ENCODE measurements around the gene SPPL2C.

SPPL2C gene

DNA sequence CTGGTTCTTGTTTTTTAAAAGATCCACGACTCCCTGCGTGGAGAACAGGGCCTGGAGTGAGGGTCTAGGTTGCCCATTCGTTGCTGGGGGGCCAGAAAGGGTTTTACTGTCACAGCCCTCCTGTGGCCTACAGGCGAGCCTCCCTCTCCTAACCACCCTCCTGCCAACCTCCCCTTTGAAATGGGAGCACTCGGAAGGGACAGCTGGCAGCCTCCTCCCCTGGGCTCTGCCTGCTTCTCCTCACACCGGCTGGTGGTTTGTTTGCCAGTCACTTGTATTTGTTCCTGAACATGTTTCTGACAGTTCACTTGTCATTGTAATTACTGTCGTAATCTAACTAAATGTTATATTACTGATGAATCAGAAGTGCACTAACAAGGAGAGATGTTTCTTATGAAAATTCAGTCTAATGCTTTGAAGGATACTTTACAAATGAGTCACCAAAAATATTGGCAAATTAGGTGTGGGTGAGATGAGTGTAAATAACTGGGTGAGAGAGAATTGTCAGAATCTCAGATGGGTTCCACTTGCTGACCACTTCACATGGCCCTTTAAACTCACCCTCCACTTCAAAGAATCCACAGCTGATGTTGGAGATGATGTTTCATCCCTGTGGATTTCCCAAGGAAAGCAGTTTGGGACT, 2.7 kb upstream of the SPPL2C start:
- no peaks in the 10 kb centered on the region for H3K36me3 ChIP-seq (ENCODE audit: low read length)
- TF ChIP-seq, protein P1, sequence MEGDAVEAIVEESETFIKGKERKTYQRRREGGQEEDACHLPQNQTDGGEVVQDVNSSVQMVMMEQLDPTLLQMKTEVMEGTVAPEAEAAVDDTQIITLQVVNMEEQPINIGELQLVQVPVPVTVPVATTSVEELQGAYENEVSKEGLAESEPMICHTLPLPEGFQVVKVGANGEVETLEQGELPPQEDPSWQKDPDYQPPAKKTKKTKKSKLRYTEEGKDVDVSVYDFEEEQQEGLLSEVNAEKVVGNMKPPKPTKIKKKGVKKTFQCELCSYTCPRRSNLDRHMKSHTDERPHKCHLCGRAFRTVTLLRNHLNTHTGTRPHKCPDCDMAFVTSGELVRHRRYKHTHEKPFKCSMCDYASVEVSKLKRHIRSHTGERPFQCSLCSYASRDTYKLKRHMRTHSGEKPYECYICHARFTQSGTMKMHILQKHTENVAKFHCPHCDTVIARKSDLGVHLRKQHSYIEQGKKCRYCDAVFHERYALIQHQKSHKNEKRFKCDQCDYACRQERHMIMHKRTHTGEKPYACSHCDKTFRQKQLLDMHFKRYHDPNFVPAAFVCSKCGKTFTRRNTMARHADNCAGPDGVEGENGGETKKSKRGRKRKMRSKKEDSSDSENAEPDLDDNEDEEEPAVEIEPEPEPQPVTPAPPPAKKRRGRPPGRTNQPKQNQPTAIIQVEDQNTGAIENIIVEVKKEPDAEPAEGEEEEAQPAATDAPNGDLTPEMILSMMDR (IDR thresholded peaks at IDR 0.05; ENCODE audit: insufficient read depth, low read length, poor library complexity, severe bottlenecking): no peak
- TF ChIP-seq EZH2phosphoT487 (conservative IDR thresholded peaks at IDR 0.05; ENCODE audit: low read length): no peak
- H3F3A ChIP-seq (ENCODE audit: insufficient read depth): no peaks in the 10 kb centered on the region
- no peaks in the 10 kb centered on the region for H3K9me3 ChIP-seq (ENCODE audit: insufficient read depth, low read length)
- H3K9me2 ChIP-seq (replicated peaks; ENCODE audit: insufficient read depth, low read length): no peaks in the 10 kb centered on the region
- H3K27me3 ChIP-seq (ENCODE audit: low read length): no peaks in the 10 kb centered on the region
- no peaks in the 10 kb centered on the region for H3K79me2 ChIP-seq (ENCODE audit: insufficient read depth, low read length)
- no peaks in the 10 kb centered on the region for H4K20me1 ChIP-seq (ENCODE audit: low read depth, low read length)
- no peak overlapping the region for H3K4me3 ChIP-seq (ENCODE audit: insufficient read depth, low read length, poor library complexity, severe bottlenecking)
- H3K4me2 ChIP-seq (ENCODE audit: low read depth, low read length, poor library complexity, severe bottlenecking): no peak overlapping the region
- H3K27ac ChIP-seq (ENCODE audit: low read depth, low read length): no peak overlapping the region
- no peak overlapping the region for H3K9ac ChIP-seq (ENCODE audit: low read length)
- H2AFZ ChIP-seq (ENCODE audit: low read depth, low read length, severe bottlenecking): no peak overlapping the region

DNA sequence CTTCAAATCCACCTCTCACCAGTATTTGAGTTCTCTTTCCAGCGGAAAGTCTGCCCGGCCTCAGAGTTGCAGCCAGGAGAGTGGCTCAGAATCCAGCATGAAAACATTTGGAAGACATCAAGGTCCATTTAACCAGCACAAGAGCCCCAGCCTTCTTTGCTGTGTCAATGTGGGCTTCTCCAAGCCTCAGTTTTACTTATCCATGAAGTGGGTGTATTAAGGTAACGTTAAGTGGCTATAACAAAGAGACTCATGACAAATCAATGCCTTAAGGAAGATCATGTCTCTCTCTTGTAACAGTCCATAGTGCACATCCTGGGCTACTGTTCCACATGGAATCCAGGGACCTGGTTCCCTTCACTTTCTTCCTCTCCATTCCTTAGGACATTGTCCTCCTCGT, 959 bp upstream of the SPPL2C start:
- Histone ChIP-seq H3K79me2 (ENCODE audit: insufficient read depth, low read length) (no peaks in the 10 kb centered on the region), H3K9me2 (replicated peaks; ENCODE audit: insufficient read depth, low read length) (no peaks in the 10 kb centered on the region), H4K20me1 (ENCODE audit: low read depth, low read length) (no peaks in the 10 kb centered on the region), H3F3A (ENCODE audit: insufficient read depth) (no peaks in the 10 kb centered on the region), H3K9me3 (ENCODE audit: insufficient read depth, low read length) (no peaks in the 10 kb centered on the region), H3K27me3 (ENCODE audit: low read length) (no peaks in the 10 kb centered on the region), H3K4me2 (ENCODE audit: low read depth, low read length, poor library complexity, severe bottlenecking) (no peak overlapping the region), H3K4me3 (ENCODE audit: insufficient read depth, low read length, poor library complexity, severe bottlenecking) (no peak overlapping the region), H3K36me3 (ENCODE audit: low read length) (no peaks in the 10 kb centered on the region), H3K27ac (ENCODE audit: low read depth, low read length) (no peak overlapping the region), H3K9ac (ENCODE audit: low read length) (no peak overlapping the region), H2AFZ (ENCODE audit: low read depth, low read length, severe bottlenecking) (no peak overlapping the region)
- no peak for TF ChIP-seq EZH2phosphoT487 (conservative IDR thresholded peaks at IDR 0.05; ENCODE audit: low read length)
- TF ChIP-seq, protein P1 (IDR thresholded peaks at IDR 0.05; ENCODE audit: insufficient read depth, low read length, poor library complexity, severe bottlenecking): no peak

DNA sequence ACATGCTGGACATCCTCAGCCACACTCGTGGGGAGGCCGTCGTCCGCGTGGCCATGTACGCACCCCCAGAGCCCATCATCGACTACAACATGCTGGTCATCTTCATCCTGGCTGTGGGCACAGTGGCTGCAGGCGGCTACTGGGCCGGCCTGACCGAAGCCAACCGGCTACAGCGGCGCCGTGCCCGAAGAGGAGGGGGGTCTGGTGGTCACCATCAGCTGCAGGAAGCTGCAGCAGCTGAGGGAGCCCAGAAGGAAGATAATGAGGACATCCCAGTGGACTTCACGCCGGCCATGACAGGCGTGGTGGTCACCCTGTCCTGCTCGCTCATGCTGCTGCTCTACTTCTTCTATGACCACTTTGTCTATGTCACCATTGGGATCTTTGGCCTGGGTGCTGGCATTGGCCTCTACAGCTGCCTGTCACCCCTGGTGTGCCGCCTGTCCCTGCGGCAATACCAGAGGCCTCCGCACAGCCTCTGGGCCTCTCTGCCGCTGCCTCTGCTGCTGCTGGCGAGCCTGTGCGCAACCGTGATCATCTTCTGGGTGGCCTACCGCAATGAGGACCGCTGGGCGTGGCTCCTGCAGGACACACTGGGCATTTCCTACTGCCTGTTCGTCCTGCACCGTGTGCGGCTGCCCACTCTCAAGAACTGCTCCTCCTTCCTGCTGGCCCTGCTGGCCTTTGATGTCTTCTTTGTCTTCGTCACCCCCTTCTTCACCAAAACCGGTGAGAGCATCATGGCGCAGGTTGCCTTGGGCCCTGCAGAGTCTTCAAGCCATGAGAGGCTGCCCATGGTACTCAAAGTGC, 900 bp downstream of the SPPL2C start:
- no peaks in the 10 kb centered on the region for H3K27me3 ChIP-seq (ENCODE audit: low read length)
- no peaks in the 10 kb centered on the region for H3K79me2 ChIP-seq (ENCODE audit: insufficient read depth, low read length)
- H3K27ac ChIP-seq (ENCODE audit: low read depth, low read length): no peak overlapping the region
- H4K20me1 ChIP-seq (ENCODE audit: low read depth, low read length): no peaks in the 10 kb centered on the region
- H3K9me2 ChIP-seq (replicated peaks; ENCODE audit: insufficient read depth, low read length): no peaks in the 10 kb centered on the region
- H3K36me3 ChIP-seq (ENCODE audit: low read length): no peaks in the 10 kb centered on the region
- no peak for TF ChIP-seq EZH2phosphoT487 (conservative IDR thresholded peaks at IDR 0.05; ENCODE audit: low read length)
- TF ChIP-seq, protein P1 (IDR thresholded peaks at IDR 0.05; ENCODE audit: insufficient read depth, low read length, poor library complexity, severe bottlenecking): no peak
- H3K4me3 ChIP-seq (ENCODE audit: insufficient read depth, low read length, poor library complexity, severe bottlenecking): no peak overlapping the region
- H3F3A ChIP-seq (ENCODE audit: insufficient read depth): no peaks in the 10 kb centered on the region
- H3K9ac ChIP-seq (ENCODE audit: low read length): no peak overlapping the region
- H3K4me2 ChIP-seq (ENCODE audit: low read depth, low read length, poor library complexity, severe bottlenecking): no peak overlapping the region
- no peak overlapping the region for H2AFZ ChIP-seq (ENCODE audit: low read depth, low read length, severe bottlenecking)
- no peaks in the 10 kb centered on the region for H3K9me3 ChIP-seq (ENCODE audit: insufficient read depth, low read length)
